Spleen (tissue), 7 donors: ENCODE measurements around the gene METRNL.

ENCODE experiments used
- POLR2A ChIP-seq, 3 donors: fragments of 450-650 bp; IDR thresholded peaks; one replicate each; pipeline ENCODE4 v1.5.1; 2017; ENCODE audit warnings: antibody characterized with exemption in 3 of 3, mild to moderate bottlenecking in 1 of 3
- POLR2AphosphoS5 ChIP-seq, 3 donors: sonication (generic); formaldehyde crosslinking; IDR thresholded peaks; one replicate each; pipeline ENCODE4 v1.5.1; 2017; ENCODE audit warnings: antibody characterized with exemption in 3 of 3
- TF ChIP-seq, protein P1 (sequence below), 11 experiments: fragments of 200-600 bp in 7 of 11; fragments of 450-650 bp in 4 of 11; sonication (generic) in 4 of 11; IDR thresholded peaks in 8 of 11; conservative IDR thresholded peaks in 3 of 11; 1 replicate in 7 of 11; 2 replicates in 4 of 11; pipeline versions ENCODE4 v1.4.0 to v1.8.0; 2016 to 2021; ENCODE audit warnings: antibody characterized with exemption in 11 of 11, inconsistent platforms in 4 of 11, mild to moderate bottlenecking in 1 of 11
- donor health status: DM: no; HTN: no; CAD: no; lungs with moderate emphysema.
- donor health status: DM: no; HTN: no; CAD: no.
- donor health status: DM: no; HTN: no; CAD: no.

DNA sequence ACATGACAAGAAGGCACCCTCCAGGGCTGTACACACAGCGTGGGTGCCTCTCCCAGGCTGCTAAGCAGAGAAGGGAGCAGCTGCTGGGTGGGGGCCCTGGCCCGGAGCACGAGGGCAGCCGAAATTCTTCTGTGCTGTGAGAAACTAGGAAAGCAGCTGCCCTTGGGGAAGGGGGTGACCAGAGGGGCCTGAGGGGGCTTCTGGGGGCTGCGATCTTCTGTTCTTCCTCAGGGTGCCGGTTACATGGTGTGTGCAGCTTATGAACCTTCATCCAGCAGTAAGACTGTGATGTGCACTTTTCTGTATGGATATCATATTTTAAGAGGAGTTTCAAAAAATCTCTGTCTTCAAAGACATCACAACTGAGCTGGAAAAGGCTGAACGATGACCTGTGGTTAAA, 43.2 kb upstream of the METRNL start:
- TF ChIP-seq, protein P1, sequence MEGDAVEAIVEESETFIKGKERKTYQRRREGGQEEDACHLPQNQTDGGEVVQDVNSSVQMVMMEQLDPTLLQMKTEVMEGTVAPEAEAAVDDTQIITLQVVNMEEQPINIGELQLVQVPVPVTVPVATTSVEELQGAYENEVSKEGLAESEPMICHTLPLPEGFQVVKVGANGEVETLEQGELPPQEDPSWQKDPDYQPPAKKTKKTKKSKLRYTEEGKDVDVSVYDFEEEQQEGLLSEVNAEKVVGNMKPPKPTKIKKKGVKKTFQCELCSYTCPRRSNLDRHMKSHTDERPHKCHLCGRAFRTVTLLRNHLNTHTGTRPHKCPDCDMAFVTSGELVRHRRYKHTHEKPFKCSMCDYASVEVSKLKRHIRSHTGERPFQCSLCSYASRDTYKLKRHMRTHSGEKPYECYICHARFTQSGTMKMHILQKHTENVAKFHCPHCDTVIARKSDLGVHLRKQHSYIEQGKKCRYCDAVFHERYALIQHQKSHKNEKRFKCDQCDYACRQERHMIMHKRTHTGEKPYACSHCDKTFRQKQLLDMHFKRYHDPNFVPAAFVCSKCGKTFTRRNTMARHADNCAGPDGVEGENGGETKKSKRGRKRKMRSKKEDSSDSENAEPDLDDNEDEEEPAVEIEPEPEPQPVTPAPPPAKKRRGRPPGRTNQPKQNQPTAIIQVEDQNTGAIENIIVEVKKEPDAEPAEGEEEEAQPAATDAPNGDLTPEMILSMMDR (IDR thresholded peaks at IDR 0.05 in 8 of 11, conservative IDR thresholded peaks at IDR 0.05 in 3 of 11): no peak
- no peak for TF ChIP-seq POLR2AphosphoS5 (IDR thresholded peaks at IDR 0.05)
- TF ChIP-seq POLR2A (IDR thresholded peaks at IDR 0.05): no peak
